CD4-positive, alpha-beta T cell treated with Interleukin-2 at 100 ng/mL for 4 hours (primary cell): Measurements from ENCODE around the gene ACVR2B.

Experiments
- DNase-seq: peaks from one replicate; pipeline ENCODE4 v3.0.0-alpha.2; 2020; ENCODE audit warnings: low spot score

ACVR2B gene

DNA sequence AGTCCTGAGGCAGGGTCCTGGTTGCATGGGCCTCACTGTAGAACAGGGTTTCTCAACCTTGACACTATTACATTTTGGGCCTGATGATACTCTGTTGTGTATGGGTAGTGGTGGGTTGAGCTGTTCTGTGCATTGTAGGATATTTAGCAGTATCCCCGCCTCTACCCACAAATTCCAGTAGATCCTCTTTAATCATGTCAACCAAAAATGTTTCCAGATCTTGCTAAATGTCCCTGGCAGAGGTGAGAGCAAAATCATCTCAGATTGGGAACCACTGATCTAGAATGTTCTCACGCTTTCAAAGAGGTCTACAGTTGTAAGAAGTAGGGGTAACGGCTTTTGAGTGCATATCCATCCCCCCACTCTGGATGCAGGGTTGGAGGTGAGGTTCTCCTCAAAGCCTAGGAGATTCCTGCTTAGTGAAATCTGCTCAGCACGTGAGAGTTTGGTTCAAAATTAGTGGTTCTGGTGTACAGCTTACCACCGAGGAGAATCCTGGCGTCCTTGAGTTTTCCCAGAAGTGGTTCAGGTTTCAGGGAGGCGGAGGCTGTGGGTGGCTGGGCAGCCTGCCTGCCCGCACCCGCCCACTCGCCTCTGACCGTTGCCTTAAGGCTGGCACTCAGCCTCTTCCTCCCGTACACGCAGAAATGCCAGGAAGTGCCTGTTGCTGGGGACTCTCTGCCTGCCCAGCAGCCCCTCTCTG is 5.3 kb downstream of the ACVR2B start:
- no peak for DNase-seq

DNA sequence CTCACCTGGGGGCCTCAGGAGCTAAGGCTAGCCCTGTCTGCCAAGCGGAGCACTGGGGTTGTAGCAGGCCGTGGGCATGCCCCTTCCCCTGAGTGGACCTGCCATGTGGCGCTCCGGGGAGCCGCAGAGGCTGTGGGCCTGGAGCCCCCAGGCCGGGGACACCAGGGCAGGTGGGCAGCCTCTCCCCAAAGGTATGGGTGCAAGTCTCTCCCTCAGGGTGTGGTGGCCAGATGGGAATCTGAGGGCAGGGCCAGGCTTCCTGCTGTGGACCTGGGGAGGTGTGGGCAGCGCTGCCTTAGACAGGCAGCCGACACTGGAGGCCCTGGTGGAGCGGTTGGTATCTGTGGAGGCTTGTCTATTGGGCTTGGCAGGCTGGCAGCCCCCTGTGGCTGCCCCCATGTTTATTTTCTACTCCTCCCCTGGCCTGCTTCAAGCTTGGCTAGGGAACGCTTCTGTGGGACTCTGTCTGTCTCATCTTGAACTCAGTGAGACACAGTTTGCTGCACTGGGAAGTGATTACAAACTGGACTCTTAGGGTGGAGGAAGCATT is 5.9 kb downstream of the ACVR2B start:
- DNase-seq: no peak

DNA sequence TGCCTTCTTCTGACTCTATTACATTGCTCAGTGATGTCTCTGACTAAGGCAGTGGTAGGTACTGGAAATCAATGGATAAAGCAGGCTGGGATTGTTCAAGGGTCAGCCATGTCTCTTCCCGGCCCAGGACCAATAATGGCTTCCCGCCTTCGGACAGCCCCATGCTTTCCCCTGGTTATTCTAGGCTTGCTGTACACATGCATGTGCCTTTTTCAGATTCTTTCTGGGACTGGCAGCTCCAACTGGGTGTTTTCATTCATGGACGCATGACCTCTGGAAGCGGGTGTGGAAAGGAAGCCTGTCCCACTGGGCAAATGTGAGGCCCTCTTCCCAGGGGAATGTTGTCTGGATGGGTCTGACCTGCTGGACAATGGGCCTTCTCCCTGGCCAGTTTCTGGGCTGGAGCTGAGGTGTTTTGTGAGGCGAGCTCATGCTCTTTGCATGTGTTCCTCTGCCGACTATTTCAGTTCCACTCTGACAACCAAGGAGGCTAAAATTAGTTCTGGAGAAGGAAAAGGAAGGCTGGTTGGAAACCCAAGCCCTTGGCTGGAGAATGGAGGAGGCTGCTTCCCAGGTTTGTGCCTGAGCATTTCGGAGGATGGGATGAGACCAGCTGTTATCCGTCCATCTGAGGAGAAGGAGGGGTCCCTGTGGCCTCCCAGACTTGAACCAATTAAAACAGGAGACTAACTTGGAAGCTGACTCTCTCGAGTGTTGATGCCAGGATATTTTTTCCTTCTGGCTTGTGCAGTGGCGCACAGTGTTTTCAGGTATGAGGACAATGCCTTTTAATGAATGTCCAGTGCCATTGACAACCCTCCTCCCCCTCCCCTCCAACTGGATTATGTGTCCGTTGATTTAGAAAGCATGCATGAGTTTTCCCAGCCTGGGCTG is 6.9 kb downstream of the ACVR2B start:
- no peak for DNase-seq

DNA sequence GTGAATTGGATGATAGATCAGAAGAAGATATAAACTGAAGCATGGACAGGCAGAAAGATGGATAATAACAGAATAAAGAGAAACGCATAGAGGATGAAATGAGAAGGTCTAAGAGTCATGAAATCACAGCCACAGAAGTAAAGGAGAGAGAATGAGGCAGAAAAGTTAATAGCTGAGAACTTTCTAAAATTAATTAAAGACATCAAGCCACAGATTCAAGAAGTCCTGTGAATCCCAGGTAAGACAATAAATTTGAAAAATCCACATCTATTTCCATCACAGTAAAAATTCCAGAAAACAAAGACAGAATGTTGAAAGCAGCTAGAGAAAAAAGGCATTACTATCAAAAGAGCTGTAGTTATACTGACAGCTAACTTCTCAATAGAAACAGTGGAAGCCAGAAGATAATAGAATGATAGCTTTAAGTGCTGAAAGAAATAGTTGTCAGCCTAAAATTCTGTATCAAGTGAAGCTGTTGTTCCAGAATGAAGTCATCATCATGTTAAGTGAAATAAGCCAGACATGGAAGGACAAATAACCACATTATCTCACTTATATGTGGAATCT is 12.0 kb downstream of the ACVR2B start:
- DNase-seq: no peak

DNA sequence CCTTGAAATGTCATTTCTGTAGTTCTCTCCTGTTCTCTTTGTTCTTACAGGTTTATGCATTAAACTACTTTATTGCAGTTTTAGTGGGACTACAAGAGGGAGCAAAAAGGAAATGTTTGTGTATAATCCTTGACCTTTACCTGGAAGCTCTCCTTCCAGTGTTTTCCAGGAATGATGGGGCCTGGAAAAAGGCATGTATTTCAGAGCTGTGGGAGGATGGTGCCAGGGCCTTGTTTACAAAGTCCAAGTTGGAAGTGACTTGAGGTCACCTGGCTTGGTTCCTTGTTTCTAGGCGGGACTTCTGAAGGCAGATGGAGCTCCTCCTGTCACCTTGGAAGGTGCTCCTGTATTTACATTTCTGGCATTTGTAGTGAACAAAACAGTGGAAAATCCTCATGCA is 15.1 kb downstream of the ACVR2B start:
- DNase-seq: no peak

DNA sequence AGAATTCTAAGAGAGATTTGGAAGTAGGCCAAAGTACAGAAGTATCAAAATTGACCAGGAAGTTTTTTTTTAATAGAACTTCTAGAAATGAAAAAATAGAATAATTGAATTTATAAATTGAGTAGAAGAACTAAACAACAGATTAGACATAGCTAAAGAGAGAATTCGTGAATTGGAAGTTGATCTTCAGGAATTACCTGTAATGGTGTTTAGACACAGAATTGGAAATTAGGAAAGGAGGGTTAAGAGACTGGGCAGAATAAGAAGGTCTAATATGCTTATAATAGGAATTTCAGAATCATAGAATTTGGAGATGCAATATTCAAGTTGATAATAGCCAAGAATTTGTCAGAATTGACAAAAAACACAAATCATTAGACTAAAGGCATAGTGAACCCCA is 16.2 kb downstream of the ACVR2B start:
- DNase-seq: no peak

DNA sequence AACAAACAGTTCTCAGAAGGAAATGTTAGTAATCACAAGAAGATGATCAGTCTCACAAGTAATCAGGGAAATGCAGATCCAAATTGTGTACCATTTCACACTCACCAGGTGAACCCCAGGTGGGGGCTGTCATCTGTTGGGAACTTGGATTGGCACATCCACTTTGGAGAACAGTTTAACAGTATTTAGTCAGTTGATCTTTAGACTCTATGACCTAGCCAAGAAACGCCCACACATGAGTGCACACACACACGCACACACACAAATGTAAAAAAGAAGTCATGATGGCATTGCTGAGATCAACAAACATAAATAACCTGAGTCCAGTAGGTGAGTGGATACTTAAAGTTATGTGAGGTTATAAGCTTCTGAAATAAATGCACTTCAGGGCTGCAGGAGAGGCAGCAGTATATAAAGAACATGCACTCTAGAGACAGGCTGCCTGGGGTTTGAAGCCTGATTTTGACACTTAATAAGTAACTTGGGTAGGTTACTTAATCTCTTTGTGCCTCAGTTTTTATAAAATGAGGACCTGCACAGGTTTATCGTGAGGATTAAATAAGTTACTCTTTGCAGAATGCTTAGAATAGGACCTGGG is 17.7 kb downstream of the ACVR2B start:
- DNase-seq: no peak

DNA sequence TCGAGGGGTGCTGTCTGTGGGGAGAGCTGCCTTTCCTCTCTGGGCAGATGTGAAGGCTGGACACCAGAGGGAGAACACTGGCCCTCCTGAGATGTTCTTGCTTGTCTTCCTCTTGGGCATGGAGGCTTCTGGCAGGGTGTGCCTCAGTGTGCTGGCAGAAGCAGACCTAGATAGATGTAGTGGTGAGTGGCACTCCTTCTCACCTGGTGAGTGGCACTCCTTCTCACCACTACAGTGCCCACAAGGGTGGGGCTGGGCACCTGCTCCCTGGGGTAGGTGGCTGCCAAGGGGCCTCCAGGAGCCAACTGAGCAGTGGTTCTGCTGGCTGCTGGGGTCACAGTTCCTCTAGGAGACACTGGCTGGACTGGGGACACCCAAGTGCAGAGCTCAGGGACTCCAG is 18.7 kb downstream of the ACVR2B start:
- DNase-seq: no peak

DNA sequence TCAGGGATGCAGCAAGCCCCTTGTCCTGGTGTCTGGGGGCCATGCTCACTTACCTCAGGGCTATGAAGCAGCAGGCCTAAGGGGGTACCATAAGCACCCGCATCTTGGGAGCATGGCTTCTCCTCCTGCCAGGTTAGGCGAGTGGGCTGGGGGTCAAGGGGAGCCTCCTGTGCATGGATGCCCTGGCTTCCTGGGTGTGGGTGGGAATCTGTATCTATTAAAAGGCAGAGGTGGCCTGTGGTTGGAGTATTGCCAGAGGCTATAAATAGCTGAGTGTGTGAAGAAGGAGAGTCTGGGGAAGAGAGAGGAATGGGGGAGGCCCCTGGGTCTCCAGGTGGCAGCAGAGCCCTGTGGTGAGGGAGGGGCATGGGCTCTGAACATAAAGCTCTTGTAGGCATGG is 19.5 kb downstream of the ACVR2B start:
- no peak for DNase-seq

DNA sequence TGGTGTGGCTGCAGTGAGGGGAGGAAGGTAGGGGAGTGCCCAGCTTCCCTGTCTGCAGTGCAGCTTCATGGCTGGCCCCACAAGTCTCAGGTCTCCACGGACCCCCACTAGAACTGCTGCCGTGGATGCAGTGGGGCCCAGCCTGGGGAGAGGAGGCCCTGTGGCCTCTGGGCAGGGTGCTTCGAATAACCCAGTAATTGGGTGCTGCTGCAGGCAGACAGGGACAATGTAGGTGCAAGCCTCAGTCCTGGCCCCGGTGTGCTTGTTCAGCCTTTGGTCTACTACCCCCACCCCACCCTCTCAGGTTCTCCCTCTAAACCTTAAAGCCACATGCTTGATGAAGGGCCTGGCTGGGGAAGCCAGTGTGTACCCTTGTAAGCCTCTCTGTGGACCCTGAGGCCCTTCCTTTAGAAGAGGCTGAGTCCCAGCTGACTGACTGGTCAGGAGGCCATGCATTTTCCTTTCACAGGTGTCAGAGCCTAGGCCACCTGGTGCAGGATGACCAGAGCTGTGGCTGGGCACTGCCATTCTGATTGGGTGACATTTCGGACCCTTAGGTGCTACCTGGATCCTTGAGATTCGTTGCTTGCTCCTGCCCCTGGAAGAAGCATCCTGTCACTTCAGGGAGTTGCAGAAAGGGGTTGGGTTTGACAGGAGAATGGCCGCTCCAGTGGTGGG is 21.4 kb downstream of the ACVR2B start:
- no peak for DNase-seq

DNA sequence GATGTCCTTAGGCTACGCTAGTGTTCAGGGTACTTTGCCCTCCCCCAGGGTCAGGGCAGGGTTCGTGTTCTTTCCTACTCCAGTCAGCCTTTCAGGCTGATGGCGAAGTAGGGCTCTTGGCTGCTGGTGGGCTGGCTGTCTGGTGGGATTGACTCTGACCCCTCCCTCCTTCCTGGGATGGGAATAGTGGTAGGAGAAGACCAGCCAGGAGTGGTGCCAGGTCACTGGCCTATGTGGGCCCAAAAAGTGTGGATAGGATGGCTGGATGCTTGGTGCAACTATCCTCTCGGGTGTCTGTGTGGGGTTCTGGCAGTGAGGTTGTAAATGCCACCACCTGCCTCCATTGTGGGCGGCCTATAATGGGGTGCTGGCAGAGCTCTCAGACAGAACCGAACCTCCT is 22.0 kb downstream of the ACVR2B start:
- no peak for DNase-seq

DNA sequence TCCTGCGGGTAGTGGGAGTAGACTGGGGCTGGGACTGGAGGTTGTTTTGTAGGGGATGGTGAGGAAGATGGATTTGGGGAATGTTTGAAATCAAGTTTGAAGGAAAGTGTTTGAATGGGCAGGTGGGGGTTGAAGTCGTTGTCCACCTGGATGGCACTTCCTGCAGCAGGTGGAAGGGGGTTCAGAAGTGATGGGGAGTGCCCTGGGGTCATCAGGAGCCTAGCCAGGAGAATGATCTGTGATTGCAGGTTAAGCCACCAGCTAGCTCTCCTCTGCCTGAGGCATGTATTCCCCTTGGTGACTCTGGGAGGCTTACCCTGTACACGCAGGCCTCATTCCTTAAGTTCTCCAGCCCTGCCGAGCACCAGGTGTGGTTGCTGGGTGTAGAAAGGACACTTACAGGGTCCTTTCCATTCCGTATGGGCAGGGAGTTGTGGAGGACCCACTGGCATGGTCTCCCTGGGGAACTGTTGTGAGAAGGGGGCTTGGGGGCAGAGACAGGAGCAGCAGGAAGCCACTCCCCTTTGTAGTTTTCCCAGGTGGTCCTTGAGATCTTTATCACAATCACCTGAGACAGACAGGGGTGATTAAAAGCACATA is 22.6 kb downstream of the ACVR2B start:
- DNase-seq: no peak

DNA sequence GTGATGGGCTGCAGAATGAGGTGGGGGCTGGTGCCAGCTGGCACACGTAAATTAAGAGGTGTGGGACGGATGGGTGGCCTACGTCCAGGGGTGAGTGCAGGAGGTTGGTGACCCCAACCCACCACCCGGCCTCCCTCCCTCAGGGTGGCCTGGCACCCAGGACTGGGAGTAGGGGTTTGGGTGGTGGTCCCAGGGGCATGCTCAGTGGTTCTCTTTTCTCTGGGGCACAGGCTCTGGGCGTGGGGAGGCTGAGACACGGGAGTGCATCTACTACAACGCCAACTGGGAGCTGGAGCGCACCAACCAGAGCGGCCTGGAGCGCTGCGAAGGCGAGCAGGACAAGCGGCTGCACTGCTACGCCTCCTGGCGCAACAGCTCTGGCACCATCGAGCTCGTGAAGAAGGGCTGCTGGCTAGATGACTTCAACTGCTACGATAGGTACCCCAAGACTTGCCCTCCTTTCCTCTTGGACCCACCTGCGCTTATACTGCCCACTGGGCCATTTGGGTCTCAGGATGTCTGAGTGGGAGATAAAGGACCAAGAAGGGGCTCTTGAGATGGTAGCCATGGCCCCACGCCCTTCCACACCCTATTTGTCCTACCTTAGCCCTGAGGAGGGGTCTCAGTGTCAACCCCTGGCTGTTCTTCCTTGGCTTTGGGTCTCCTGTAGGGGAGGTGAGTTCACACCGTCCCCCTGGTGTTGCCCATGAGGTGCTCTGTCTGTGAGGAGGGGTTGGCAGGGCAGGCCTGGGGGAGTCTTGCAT is 23.5 kb downstream of the ACVR2B start:
- no peak for DNase-seq

DNA sequence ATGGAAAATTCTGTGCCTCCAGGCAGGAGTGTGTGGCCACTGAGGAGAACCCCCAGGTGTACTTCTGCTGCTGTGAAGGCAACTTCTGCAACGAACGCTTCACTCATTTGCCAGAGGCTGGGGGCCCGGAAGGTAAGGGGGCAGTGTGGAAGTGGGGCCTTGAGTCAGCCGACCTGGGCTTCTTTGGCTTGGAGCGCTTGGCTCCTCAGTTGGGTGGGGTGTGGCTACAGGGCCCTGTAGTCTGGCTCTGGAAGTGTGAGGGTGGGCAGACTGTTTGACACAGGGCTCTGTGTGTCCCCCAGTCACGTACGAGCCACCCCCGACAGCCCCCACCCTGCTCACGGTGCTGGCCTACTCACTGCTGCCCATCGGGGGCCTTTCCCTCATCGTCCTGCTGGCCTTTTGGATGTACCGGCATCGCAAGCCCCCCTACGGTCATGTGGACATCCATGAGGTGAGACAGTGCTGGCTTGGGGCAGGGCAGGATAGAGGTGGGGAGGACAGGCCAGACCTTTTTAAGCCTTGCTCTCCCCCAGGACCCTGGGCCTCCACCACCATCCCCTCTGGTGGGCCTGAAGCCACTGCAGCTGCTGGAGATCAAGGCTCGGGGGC is 24.3 kb downstream of the ACVR2B start:
- DNase-seq: no peak

DNA sequence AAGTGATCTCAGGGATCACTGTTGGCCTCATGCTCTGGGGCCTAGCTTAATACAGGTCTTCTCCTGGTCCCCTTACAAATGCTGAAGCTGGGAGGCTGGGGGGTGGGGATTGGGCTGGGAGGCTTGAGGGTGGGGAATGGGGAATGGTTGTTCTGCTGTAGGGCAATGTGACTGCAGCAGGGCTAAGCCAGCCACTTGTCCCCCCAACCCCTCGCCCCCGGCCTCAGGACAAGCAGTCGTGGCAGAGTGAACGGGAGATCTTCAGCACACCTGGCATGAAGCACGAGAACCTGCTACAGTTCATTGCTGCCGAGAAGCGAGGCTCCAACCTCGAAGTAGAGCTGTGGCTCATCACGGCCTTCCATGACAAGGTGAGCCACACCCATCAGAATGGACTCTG is 25.2 kb downstream of the ACVR2B start:
- no peak for DNase-seq

DNA sequence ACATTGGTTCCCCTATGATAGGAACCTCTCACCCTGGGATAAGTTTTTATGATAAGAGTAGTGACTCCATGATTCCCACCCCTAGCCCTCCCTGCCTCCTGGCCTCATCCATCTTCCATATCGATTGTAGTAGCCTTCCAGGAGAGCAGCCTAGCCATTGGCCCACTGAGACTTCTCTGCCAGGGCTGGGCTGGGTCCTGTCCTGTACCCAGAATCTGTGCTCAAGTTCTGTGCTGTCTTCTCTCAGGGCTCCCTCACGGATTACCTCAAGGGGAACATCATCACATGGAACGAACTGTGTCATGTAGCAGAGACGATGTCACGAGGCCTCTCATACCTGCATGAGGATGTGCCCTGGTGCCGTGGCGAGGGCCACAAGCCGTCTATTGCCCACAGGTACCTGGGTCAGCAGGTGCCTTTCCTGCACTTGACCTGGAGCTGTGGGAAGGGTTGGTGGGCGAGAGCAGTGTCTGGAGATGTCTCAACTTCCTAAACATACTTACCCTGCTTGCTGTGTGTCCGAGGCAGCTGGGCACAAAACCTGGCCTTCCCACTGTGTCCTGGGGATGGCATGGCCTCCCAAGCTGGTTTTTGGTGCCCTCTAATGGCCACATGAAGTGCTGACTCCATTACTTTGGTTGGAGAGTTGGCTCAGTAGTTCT is 25.9 kb downstream of the ACVR2B start:
- DNase-seq: peak; percentile 63

DNA sequence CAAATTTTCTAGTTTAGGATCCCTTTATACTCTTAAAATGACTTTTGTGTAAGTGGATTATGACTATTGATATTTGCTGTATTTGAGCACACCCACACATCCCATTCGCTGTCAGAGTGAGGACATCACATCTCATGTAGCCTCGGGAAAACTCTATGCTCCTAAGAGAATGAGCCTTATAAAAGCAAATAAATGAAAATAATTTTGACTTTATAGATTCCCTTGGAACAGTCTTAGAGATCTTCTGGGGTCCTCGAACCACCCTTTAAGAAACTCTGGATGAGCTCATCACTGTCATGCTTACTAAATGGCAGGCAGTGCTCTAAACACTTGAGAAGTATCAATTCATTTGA is 26.4 kb downstream of the ACVR2B start:
- DNase-seq: no peak

DNA sequence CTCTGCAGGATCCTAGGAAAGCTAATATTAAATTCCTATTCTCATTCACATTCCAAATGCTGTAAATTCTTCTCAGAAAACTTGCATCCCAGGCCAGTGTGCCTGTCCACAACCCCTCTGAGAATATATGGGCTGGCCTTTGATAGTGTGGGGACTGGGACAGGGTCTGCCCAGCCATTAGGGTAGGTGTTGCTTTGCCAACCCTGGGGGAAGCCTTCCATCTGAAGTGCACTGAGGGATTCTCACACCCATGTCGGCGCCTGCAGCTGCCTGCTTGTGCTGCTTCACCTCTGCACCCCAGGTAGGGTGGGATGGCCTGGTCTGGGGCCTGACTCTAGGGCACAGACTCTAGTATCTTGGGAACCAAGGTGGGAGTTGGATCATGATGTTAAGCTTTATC is 27.2 kb downstream of the ACVR2B start:
- DNase-seq: no peak

DNA sequence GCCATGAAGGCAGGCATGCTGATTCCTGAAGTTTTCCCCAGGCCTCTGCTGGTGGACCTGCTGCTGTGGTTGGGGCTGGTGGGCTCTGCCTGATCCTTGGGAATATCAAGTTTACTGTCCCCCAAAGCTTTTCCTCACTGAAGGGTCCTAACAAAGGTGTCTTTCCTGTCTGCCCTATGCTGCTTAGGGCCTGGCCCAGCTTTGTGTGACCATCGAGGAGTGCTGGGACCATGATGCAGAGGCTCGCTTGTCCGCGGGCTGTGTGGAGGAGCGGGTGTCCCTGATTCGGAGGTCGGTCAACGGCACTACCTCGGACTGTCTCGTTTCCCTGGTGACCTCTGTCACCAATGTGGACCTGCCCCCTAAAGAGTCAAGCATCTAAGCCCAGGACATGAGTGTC is 29.3 kb downstream of the ACVR2B start:
- DNase-seq: no peak

DNA sequence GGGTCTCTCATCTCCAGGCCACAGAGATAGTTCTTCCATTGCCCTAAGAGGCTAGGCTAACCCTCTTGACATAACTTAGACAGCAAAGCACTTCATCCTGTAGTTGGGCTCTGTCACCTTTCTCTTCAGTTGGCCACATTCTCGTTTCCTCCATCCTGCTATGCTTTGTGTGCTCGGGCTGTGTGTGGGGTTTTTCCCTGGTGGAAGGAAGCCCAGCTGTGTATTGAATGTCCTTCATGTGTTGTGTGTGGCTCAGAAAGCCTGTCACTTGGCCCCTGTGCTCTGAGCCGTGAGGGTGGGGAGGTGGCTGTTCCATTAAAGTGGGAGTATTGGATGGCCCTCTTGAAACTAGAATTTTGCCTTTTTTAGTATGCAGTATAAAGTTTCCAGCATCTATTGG is 33.6 kb downstream of the ACVR2B start:
- DNase-seq: no peak
